Renal cortex interstitium (tissue), 11 donors: ENCODE measurements around the gene KCNK6. TPM values are rescaled to one million over a fixed set of nuclear protein-coding genes. Genes with fewer than 3 reads are reported as not detected.
"Not testable (repeated sequence)": the region's sequence is repeated elsewhere in the genome, so short reads cannot be mapped to it uniquely, and the experiment has no call there.

ENCODE experiments used
- DNase-seq, 11 donors: peaks; one replicate each; pipeline ENCODE4 v3.0.0-alpha.2; 2013; ENCODE audit warnings: low read depth in 9 of 11, low spot score in 4 of 11; ENCODE audit errors: extremely low read depth in 1 of 11
- polyA plus RNA-seq, 3 donors: library from polyadenylated mRNA; unstranded; fragments of 120-200 nt; gene quantifications; one replicate each; pipeline ENCODE4 v1.2.1, GENCODE V29; 2013; ENCODE audit not compliant: insufficient read length in 3 of 3

KCNK6 gene
- polyA plus RNA-seq, 3 donors: 3.0 to 4.0 (median 3.1) TPM

DNA sequence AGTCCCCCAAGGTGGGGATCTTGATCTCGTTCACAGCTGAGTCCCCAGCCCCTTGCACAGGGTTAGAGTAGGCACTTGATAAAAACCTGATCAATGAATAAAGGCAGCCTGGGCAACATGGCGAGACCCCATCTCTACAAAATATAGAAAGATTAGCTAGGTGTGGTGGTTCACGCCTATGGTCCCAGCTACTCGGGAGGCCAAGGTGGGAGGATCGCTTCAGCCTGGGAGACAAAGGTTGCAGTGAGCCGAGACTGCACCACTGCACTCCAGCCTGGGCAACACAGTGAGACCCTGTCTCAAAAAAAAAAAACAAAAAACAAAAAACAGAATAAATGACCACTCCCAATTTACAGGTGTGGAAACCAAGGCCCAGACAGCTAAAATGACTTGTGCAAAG lies 8.7 kb upstream of the KCNK6 start:
- DNase-seq: no peak

DNA sequence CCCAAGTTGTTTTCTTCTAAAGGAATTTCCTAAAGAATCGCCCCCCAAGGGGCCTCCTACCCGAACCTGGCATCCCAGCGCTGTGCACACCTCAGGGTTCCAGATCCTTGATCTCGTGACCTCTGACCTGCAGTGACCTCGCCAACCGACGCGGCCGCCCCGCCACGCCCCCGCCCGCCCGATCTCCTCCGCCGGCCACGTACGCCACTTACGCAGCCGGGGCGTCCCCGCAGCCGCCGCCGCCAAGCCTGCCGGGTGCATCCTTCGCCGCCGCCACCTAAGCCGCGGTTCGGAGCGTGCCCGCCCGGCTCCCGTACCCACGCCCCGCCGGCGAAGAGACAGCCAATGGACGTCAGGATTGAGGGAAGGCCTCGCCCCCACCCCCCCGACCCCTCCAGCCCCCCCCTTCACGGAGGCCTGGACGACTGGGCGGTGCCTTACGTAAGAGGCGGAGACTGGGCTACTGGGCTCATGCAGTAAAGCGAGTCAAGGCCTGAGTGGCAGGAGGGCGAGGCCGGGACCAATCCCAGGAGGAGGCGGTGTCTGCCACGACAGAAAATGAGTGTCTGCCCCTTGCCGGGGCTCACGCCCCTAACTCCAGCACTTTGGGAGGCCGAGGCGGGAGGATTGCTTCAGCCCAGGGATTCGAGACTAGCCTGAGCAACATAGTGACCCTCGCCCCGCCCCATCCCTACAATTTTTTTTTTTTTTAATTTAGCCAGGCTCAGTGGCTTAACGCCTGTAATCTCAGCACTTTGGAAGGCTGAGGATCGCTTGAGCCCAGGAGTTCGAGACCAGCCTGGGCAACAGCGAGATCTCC lies 3.8 kb upstream of the KCNK6 start, which contains the start of gene YIF1B:
YIF1B (minus strand) TSS at position 291 of the 820 bp plus-strand sequence; CDS start at position 261, 30 bp downstream.
- DNase-seq: peak; percentile 80 to 94 (median 91)

DNA sequence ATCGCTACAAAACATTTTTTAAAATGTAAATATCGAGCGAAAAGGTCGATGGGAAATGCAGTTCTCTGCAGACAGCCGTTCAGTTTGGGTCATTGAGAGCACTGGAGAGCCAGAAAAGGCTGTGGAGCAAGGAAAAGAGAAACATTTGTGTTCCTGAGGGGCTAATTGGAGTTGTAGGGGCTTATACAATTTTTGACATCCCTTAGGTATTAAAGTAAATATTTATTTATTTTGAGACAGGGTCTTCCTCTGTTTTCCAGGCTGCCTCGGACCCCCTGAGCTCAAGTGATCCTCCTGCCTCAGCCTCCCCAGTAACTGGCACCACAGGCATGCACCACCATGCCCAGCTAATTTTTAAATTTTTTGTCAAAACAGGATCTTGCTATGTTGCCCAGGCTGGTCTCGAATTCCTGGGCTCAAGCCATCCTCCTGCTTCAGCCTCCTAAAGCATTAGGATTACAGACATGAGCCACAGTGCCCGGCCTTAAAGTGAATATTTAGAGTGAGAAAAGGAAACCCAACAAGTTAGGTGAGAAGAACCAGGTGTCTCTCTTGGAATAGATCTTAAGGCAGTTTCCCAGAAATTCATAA lies 3.1 kb upstream of the KCNK6 start:
- no peak for DNase-seq

DNA sequence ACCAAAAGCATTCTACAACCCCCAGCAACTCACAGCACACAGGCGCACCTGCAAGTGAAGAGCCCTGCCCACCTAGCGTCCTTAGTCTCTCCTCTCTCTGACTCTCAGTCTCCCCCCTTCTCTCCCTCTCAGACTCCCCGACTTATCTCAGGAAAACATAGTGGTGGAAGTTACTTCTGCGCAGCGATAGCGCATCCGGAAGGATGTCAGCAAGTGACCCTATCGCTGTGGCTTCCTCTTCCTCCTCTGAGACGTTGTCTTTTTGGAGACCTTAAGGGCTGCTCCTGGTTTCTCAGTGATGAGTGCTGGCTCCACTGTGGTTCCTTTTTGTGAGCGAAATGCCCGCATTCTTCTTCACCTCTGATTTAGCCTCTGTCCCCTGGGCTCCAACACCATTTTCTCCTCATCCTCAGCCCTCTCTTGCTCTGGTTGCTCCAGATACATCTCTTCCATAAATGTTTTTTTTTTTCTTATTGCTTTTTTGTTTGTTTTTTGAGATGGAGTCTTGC lies 2.5 kb upstream of the KCNK6 start:
- DNase-seq: no peak

DNA sequence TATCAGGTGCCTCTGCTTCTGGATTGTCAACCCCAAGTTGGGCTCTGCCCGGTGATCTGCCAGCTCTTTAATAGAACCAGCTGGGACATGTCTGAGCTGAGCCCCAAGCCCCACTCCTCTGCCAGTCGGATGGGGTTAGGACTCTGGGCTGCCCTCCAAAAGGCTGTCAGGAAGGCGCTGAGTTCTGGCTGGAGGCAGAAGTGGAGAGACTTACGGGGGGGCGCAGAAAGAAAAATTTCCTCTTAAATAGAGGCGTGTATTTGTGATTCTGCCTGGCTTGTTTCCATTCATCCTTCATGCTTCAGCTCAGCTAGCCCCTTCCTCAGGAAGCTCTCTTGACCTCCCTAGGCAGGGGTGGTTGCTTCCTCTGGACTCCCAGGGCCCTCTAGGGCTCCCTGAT lies 985 bp upstream of the KCNK6 start:
- peak in 1 of 11 donors; percentile 36 for DNase-seq

DNA sequence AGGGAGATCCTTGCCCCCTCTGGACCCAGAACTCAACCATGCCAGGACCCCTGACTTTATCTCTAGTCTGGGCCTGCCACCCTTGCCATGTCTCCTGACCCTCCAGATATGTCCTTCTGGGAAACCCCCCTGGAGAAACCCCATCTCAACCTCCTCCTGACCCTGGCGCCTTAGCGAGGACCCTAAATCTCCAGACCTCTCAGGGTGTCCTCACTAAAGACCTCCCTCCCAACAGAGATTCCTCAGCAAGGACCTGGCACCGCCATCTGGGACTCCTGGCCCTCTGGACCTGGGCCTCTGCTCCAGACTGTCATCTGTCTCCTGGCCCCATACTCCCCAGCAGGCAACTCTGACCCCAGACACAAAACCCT lies 1.3 kb downstream of the KCNK6 start:
- no peak for DNase-seq

DNA sequence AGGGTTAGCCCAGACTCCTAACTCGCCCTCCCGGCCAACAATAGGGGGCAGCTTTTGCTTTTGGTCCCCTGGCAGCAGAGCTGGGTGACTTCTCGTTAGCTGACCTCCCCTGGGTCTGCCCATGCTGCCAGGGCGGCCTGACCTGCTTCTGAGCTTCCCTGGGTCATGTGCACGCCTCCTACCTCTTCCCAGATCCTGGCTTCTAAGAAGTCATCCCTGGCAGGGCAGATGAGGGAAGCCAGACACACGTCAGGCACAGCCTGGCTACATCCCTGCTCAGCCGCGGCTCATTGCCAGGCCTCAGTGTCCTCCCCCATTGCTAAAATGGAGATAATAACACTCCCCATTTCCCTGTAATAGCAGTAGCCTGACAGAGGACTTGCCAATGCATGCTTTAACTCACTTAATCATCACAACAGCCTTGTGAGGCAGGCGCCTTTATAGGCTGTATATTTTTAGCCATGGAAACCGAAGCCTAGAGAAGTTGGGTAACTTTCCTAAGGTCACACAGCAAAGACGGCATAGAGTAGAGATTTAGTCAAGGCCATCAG lies 2.1 kb downstream of the KCNK6 start:
- no peak for DNase-seq

DNA sequence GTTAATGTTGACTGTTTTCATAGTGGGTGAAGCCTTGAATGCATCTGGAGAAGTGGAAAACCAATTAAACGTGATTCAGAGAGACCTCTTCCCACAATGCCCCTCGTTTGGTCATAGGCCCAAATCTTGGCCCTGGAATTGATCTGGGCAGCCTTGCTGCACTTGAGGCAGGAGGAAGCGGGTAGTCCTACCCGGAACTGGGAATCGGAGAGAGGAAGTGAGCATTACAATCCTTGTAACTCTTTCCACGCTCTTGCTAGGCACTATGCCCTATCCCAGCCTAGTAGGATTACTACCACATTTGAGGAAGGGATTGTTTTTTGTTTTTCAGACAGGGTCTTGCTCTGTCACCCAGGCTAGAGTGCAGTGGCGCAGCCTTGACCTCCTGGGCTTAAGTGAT lies 3.6 kb downstream of the KCNK6 start:
- no peak for DNase-seq

DNA sequence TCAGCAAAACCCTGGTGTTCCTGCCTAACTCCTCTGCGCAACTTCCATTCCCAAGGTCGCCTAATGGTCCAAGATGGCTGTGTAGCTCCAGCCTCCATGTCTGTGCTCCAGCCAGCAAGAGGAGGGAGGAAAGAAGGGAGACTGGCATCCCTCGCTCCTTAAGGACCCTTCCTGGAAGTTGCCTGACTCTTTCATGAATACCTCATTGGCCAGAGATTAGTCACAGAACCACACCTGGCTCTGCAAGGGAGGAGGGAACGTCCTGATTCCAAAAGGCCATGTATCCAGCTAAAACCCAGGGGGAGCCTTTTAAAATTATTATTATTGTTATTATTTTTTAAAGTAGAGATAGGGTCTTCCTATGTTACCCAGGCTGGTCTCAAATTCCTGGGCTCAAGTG lies 4.8 kb downstream of the KCNK6 start:
- no peak for DNase-seq

DNA sequence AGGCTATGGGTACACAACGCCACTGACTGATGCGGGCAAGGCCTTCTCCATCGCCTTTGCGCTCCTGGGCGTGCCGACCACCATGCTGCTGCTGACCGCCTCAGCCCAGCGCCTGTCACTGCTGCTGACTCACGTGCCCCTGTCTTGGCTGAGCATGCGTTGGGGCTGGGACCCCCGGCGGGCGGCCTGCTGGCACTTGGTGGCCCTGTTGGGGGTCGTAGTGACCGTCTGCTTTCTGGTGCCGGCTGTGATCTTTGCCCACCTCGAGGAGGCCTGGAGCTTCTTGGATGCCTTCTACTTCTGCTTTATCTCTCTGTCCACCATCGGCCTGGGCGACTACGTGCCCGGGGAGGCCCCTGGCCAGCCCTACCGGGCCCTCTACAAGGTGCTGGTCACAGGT lies 6.9 kb downstream of the KCNK6 start:
- no peak for DNase-seq

DNA sequence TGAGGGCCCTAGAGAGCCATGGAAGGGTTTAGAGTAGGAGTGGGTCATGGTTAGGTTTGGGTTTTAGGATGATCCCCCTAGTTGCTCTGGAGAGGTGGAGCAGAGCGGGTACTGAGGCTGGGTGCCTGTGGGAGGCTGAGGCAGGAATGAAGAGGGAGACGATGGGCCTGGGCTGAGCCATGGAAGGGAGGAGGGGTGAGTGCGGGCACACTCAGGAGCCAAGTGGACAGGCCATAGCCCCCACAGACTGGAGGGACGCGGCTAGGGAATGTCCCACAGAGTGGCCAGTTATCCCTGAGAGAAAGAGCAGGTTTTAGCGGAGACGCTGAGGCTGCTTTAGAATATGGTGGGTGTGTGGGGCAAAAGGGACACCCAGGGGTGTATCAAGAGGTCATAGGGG lies 10.0 kb downstream of the KCNK6 start:
- DNase-seq: no peak

DNA sequence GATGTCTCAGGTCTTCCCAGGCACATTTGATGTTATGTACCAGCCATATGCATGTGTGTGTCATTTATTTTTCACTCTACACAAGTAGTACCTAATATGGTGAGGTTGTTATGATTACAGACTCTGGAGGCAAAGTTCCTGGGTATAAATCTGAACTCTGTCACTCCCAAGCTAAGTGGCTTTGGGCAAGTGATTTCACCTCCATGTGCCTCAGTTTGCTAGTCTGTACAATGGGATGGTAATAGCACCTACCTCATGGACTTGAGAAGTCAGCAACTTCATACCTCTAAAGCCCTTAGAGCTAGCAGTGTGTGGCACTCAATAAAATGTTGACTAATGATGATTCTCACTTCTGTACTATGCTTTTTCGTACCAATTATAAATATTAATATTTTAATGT lies 12.1 kb downstream of the KCNK6 start:
- DNase-seq: no peak

DNA sequence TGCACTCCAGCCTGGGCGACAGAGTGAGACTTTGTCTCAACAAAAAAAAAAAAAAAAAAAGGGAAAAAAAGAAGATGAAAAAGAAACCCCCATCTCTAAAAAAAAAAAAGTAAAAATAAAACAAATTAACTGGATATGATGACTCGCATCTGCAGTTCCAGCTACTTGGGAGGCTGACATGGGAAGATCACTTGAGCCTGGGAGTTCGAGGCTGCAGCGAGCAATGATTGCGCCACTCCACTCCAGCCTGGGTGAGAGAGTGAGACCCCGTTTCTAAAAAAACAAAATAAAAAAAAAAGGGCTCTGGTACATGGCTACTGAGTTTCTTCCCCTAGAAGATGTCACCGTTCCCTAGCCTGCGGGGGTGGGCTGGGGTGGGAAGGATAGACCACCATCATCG lies 13.6 kb downstream of the KCNK6 start:
- DNase-seq: no peak

DNA sequence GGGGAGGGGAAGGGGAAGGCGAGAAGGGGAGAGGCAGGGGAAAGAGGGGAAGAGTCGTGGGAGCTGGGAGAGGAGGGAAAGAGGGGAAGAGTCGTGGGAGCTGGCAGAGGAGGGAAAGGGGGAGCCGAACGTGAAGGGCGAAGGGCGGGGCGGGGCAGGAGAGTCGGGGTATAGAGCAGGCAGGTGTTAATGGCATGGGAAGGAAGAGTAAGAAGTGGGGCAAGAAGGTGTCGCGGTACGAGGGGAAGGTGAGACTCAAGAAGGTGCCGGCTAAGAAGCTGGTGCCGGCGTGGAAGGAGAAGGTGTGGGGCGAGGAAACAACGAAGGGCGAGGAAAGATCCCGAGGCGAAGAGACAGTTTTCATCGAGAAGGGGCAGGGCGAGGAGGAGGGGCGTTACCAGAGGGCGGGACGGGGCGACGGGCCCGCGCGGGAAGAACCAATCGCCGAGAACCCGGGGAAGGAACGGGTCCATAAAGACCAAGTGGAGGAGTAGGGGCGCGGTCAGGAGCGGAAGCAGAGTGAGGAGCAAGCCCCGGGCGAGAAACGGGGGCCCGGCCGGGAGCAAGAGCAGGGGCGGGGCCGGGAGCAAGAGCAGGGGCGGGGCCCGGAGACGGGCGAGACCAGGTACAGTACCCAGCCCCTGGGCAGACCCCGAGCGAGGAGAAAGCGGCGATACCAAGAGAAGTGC lies 16.4 kb downstream of the KCNK6 start:
- peak; percentile 70 to 91 (median 83) for DNase-seq

DNA sequence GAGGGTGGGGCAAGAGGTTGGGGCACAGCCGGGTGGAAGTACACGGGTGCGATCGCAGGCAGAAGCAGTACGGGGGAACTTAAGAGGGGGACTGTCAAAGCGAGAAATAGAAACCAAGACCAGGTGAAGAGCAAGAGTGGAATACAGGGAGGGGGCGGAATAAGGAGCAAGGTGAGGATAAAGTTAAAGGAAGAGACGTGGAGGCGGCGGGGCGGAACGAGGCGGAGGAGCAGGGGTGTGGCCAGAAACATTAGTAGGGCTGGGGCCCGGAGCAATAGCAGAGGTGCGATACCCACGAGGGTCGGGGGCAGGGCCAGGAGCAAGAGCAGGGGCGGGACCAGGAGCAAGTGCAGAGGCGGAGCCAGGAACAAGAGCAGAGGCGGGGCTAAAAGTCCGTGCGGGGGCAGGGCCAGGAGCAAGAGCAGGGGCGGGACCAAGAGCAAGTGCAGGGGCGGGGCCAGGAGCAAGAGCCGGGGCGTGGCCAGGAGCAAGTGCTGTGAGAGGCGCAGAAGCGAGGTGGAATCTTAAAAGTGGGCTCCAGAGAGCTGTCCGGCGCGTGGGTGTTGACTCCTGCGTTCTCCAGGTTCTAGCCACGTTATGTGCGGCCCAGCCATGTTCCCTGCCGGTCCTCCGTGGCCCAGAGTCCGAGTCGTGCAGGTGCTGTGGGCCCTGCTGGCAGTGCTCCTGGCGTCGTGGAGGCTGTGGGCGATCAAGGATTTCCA lies 17.2 kb downstream of the KCNK6 start:
- DNase-seq: peak; percentile 63 to 91 (median 82)

DNA sequence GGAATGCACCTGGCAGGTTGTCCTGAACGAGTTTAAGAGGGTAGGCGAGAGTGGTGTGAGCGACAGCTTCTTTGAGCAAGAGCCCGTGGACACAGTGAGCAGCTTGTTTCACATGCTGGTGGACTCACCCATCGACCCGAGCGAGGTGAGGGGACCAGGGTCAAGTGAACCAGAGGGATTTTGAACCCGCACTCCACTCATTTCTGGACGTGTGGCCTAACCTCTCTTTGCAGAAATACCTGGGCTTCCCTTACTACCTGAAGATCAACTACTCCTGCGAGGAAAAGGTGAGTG lies 17.7 kb downstream of the KCNK6 start:
- no peak for DNase-seq

DNA sequence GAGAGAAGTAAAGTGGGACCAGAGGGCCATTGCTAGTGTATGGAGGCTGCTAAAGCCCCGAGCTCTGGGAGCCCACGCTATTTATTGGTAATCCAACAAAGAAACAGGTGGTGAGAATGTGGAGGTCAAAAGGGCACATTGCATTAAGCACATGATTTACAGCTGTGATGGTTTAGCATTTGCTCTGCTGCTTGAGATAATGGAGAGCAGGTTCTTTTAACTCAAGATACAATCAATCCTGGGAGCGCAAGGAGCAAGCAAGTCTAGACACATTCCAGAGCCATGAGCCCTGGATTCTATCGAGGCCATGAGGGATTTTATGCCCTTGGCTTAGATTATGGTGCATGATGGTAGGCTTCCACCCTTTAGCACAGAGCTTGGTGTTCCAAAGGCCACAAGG lies 19.4 kb downstream of the KCNK6 start:
- not testable (repeated sequence) for DNase-seq

DNA sequence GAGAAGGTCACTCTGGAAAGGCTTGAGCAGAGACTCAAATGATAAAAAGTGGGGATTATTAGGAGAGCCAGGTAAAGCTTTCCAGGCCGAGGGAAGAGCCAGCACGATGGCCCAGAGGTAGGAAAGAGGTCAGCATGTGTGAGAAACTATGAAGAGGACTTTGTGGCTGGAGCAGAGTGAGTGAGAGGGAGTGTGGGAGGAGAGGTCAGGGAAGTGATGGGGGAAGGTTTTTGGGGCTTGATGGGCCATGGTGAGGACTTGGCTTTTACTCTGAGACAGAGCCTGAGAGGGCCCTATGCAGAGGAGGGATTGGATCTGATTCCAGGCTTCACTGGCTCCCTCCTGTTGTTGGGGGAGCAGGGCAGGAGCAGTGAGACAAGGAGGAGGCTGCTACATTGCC lies 21.3 kb downstream of the KCNK6 start:
- DNase-seq: no peak

DNA sequence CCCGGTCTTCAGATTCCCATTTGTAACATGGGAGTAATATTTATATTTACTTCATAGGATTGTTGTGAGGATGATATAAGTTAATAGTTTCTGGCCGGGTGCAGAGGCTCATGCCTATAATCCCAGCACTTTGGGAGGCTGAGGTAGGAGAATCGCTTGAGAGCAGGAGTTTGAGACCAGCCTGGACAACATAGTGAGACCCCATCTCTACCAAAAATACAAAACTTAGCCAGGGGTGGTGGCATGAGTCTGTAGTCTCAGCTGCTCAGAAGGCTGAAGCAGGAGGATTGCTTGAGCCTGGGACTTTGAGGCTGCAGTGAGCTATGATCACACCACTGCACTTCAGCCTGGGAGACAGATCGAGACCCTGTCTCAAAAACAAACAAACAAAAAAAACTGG lies 27.2 kb downstream of the KCNK6 start:
- no peak for DNase-seq
